Measurements from ENCODE around the gene DAD1. TPM values are rescaled to one million over a fixed set of nuclear protein-coding genes. Genes with fewer than 3 reads are reported as not detected.

The DAD1 gene
- total RNA-seq, 1 experiment from 2014 or later, result 155 TPM

DNA sequence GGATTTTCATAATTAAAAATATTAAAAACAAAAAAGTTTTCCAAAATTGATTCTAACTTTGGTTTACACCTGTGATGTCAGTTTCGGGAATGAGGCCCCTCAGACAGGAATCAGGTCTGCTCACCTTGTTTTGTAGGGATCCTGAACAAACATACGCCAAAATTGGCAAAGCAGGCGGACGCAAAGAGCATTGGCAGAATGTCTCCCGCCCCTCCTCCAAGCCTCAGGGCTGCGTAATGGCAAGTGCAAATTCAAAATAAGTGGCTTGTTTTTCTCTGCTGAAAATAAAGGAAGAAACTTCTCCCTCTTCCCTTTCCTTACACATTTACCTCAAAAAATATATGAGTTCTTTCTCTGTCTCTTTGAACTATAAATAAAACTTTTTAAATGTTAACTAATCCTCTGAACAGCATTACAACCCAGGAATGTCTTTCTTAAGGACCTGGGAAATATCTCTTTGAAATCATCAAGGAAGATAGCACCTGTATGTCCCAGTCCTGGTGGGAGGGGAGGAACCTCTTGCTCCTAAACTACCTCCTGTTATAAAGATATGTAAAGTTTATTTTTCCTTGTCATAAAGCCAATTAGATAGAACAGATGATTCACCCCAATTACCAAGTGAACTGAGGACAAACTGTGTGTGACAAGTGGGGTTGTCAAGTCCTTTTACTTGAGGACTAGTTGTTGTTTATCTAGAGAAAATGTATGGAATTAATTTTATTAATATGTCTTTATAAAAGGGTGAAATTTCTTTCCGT is 38.7 kb upstream of the DAD1 start:
- CTCF ChIA-PET, result no interaction called here
- TF ChIP-seq EZH2 (IDR thresholded peaks at IDR 0.05; ENCODE audit: low read depth), result no peak
- TF ChIP-seq, protein P1, sequence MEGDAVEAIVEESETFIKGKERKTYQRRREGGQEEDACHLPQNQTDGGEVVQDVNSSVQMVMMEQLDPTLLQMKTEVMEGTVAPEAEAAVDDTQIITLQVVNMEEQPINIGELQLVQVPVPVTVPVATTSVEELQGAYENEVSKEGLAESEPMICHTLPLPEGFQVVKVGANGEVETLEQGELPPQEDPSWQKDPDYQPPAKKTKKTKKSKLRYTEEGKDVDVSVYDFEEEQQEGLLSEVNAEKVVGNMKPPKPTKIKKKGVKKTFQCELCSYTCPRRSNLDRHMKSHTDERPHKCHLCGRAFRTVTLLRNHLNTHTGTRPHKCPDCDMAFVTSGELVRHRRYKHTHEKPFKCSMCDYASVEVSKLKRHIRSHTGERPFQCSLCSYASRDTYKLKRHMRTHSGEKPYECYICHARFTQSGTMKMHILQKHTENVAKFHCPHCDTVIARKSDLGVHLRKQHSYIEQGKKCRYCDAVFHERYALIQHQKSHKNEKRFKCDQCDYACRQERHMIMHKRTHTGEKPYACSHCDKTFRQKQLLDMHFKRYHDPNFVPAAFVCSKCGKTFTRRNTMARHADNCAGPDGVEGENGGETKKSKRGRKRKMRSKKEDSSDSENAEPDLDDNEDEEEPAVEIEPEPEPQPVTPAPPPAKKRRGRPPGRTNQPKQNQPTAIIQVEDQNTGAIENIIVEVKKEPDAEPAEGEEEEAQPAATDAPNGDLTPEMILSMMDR (conservative IDR thresholded peaks at IDR 0.05), result no peak
- POLR2A ChIA-PET (ENCODE audit: unreplicated experiment), result no interaction called here

GRCh38 chr14:22626590-22626989 is 37.6 kb upstream of the DAD1 start:
- no peaks in the 10 kb centered on the region for H3K36me3 ChIP-seq (ENCODE audit: low read depth)
- TF ChIP-seq, protein P1 (conservative IDR thresholded peaks at IDR 0.05), result no peak
- TF ChIP-seq EZH2 (IDR thresholded peaks at IDR 0.05; ENCODE audit: low read depth), result no peak
- H4K20me1 ChIP-seq (ENCODE audit: insufficient read depth), result no peaks in the 10 kb centered on the region
- peaks cover 12% of the 10 kb centered on the region; the same call in 1 of the 2 replicates for H3F3A ChIP-seq (ENCODE audit: insufficient read depth, low read depth)
- DNase-seq, result no peak
- peaks cover 14% of the 10 kb centered on the region for H3K4me1 ChIP-seq (replicated peaks; ENCODE audit: insufficient read depth)
- ChIA-PET CTCF (no interaction called here), POLR2A (ENCODE audit: unreplicated experiment) (no interaction called here)
- no peaks in the 10 kb centered on the region for H3K9me3 ChIP-seq (ENCODE audit: insufficient read depth, low read depth)
- H3K27me3 ChIP-seq (ENCODE audit: insufficient read depth, low read depth), result no peaks in the 10 kb centered on the region
- H2AFZ ChIP-seq, result no peak overlapping the region
- no peaks in the 10 kb centered on the region for H3K9me2 ChIP-seq (ENCODE audit: insufficient read depth)
- no peak overlapping the region for H3K4me2 ChIP-seq
- no peak overlapping the region for H3K27ac ChIP-seq
- H3K4me3 ChIP-seq, result no peak overlapping the region
- H3K79me2 ChIP-seq (ENCODE audit: low read depth), result no peaks in the 10 kb centered on the region
- BruUV-seq (replicated peaks), result no TSS peak
- intact Hi-C loops (cut with micrococcal nuclease; ENCODE audit: unreplicated experiment), result no loop called here

More for the DNA sequence above, 38.7 kb upstream of the DAD1 start:
- Histone ChIP-seq H3K9me3 (ENCODE audit: insufficient read depth, low read depth) (no peaks in the 10 kb centered on the region), H3K36me3 (ENCODE audit: low read depth) (no peaks in the 10 kb centered on the region), H2AFZ (no peak overlapping the region), H3F3A (ENCODE audit: insufficient read depth, low read depth) (peaks cover 3% of the 10 kb centered on the region; the same call in 1 of the 2 replicates), H3K27ac (no peak overlapping the region), H3K79me2 (ENCODE audit: low read depth) (no peaks in the 10 kb centered on the region), H3K4me3 (no peak overlapping the region), H3K27me3 (ENCODE audit: insufficient read depth, low read depth) (no peaks in the 10 kb centered on the region), H3K9me2 (ENCODE audit: insufficient read depth) (no peaks in the 10 kb centered on the region), H3K4me2 (no peak overlapping the region), H4K20me1 (ENCODE audit: insufficient read depth) (no peaks in the 10 kb centered on the region), H3K4me1 (replicated peaks; ENCODE audit: insufficient read depth) (peaks cover 3% of the 10 kb centered on the region; the same call in 1 of the 2 replicates)
- intact Hi-C loops (cut with micrococcal nuclease; ENCODE audit: unreplicated experiment), result no loop called here
- BruUV-seq (replicated peaks), result no TSS peak
- no peak for DNase-seq

DNA sequence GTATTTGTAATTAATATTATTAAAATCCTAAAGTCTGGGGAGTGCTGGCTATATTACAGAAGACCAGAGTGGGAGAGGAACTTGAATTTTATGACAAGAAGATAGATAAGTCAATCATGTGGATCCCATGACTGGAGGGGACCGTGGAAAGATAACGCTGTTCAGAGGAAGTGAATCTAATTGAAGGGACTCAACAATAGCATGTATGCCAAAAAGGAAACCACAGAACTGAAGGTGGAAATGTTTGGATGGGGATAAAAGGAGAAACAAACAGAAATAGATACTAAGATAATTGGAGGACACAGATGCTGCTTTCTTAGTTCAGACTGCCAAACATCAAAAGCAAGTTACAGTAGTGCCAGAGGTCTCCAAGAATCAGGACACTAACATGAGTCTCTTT is 34.0 kb upstream of the DAD1 start:
- intact Hi-C loops (cut with micrococcal nuclease; ENCODE audit: unreplicated experiment), result no loop called here
- no peak overlapping the region for H2AFZ ChIP-seq
- no peaks in the 10 kb centered on the region for H3K9me3 ChIP-seq (ENCODE audit: insufficient read depth, low read depth)
- no peaks in the 10 kb centered on the region for H4K20me1 ChIP-seq (ENCODE audit: insufficient read depth)
- CTCF ChIA-PET, result no interaction called here
- no peak overlapping the region; the same call in 1 of the 2 replicates for H3K4me2 ChIP-seq
- peaks cover 17% of the 10 kb centered on the region for H3K4me1 ChIP-seq (replicated peaks; ENCODE audit: insufficient read depth)
- H3K27ac ChIP-seq, result no peak overlapping the region
- H3K4me3 ChIP-seq, result no peak overlapping the region
- TF ChIP-seq EZH2 (IDR thresholded peaks at IDR 0.05; ENCODE audit: low read depth), result no peak
- TF ChIP-seq, protein P1 (conservative IDR thresholded peaks at IDR 0.05), result no peak
- no peaks in the 10 kb centered on the region for H3K27me3 ChIP-seq (ENCODE audit: insufficient read depth, low read depth)
- H3K9me2 ChIP-seq (ENCODE audit: insufficient read depth), result no peaks in the 10 kb centered on the region
- no peaks in the 10 kb centered on the region for H3K79me2 ChIP-seq (ENCODE audit: low read depth)
- POLR2A ChIA-PET (ENCODE audit: unreplicated experiment), result no interaction called here
- H3F3A ChIP-seq (ENCODE audit: insufficient read depth, low read depth), result peaks cover 12% of the 10 kb centered on the region; the same call in 1 of the 2 replicates
- no TSS peak for BruUV-seq (replicated peaks)
- DNase-seq, result no peak
- H3K36me3 ChIP-seq (ENCODE audit: low read depth), result no peaks in the 10 kb centered on the region
